ENCODE results near the gene FAM210A. TPM values are rescaled to one million over a fixed set of nuclear protein-coding genes. Genes with fewer than 3 reads are reported as not detected.

Gene FAM210A
- total RNA-seq, 4 donors from 2014 or later, result 13.8 to 31.5 (median 20.4) TPM

DNA sequence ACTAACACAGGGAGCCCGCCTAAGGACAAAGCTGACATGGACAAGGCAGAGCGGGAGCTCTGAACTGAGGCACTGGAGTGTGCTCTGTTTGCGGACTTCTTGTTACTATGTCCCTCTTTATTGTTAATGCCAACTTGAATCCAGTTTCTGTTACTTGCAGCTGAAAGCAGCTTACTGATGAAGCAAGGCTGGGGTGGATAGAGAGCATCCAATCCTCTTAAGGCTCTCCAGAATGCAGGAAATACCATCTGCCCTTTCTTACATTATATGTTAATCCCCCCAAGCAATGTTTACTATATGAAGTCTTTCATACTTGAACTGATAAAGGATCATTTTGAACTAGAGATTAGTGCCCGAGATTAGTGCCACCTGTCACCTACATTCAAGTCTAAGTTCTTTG, 9.4 kb downstream of the FAM210A start:
- Histone ChIP-seq H3K27me3 (no peaks in the 10 kb centered on the region), H3K36me3 (no peaks in the 10 kb centered on the region), H3K4me3 (no peak overlapping the region), H3K4me1 (no peaks in the 10 kb centered on the region), H3K9me3 (no peaks in the 10 kb centered on the region), H3K27ac (no peak overlapping the region)
- no peak for DNase-seq
- intact Hi-C loops (cut with DNase I; ENCODE audit: low total_unique reads), result no loop called here
- TF ChIP-seq POLR2A (IDR thresholded peaks at IDR 0.05), result no peak
- TF ChIP-seq, protein P1, sequence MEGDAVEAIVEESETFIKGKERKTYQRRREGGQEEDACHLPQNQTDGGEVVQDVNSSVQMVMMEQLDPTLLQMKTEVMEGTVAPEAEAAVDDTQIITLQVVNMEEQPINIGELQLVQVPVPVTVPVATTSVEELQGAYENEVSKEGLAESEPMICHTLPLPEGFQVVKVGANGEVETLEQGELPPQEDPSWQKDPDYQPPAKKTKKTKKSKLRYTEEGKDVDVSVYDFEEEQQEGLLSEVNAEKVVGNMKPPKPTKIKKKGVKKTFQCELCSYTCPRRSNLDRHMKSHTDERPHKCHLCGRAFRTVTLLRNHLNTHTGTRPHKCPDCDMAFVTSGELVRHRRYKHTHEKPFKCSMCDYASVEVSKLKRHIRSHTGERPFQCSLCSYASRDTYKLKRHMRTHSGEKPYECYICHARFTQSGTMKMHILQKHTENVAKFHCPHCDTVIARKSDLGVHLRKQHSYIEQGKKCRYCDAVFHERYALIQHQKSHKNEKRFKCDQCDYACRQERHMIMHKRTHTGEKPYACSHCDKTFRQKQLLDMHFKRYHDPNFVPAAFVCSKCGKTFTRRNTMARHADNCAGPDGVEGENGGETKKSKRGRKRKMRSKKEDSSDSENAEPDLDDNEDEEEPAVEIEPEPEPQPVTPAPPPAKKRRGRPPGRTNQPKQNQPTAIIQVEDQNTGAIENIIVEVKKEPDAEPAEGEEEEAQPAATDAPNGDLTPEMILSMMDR (IDR thresholded peaks at IDR 0.05), result no peak

DNA sequence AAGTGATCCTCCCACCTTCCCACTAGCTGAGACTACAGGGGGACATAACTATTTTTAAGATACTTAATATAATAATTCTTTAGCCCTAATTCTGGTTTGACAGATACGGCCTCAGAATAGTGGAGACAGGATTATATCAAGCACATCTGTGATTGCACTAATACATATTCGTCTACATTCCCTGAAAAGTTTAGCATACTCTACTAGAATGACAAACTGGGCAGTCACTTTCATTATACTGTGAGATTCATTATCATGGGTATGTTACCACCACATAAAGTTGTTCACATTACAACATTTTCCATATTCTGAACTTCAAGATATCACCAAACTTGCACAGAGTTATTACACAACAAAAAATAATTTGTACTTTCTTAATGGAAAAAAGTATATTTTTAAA, 11.0 kb downstream of the FAM210A start:
- H3K27ac ChIP-seq, result no peak overlapping the region
- H3K4me1 ChIP-seq, result no peaks in the 10 kb centered on the region
- H3K27me3 ChIP-seq, result no peaks in the 10 kb centered on the region
- intact Hi-C loops (cut with DNase I; ENCODE audit: low total_unique reads), result no loop called here
- no peaks in the 10 kb centered on the region for H3K36me3 ChIP-seq
- DNase-seq, result no peak
- no peaks in the 10 kb centered on the region for H3K9me3 ChIP-seq
- no peak for TF ChIP-seq POLR2A (IDR thresholded peaks at IDR 0.05)
- TF ChIP-seq, protein P1 (IDR thresholded peaks at IDR 0.05), result no peak
- no peak overlapping the region for H3K4me3 ChIP-seq

DNA sequence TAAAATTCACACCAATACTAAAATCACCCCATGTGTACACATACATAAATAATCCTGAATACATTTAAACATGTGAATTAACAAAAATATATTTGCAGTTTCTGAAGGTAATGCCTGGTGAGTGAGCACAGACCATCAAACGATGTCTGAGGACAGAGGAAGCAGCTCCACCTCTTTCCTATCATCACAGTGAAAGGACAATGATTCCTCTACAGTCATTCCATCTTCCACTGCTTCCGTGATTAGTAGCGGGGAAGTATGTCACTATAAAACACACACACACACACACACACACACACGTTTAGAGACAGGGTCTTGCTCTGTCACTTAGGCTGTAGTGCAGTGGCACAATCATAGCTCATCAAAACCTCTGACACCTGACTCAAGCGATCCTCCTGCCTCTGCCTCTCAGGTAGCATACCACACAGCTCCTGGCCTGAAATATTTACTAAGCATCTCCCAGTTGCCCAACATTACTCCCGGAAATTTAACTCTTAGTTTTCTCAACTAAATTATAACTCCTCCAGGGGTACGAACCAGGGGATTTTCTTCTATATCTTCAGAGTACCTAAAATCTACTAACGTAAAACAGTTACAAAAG, 12.8 kb downstream of the FAM210A start:
- TF ChIP-seq, protein P1 (IDR thresholded peaks at IDR 0.05), result no peak
- no peak for TF ChIP-seq POLR2A (IDR thresholded peaks at IDR 0.05)
- intact Hi-C loops (cut with DNase I; ENCODE audit: low total_unique reads), result no loop called here

DNA sequence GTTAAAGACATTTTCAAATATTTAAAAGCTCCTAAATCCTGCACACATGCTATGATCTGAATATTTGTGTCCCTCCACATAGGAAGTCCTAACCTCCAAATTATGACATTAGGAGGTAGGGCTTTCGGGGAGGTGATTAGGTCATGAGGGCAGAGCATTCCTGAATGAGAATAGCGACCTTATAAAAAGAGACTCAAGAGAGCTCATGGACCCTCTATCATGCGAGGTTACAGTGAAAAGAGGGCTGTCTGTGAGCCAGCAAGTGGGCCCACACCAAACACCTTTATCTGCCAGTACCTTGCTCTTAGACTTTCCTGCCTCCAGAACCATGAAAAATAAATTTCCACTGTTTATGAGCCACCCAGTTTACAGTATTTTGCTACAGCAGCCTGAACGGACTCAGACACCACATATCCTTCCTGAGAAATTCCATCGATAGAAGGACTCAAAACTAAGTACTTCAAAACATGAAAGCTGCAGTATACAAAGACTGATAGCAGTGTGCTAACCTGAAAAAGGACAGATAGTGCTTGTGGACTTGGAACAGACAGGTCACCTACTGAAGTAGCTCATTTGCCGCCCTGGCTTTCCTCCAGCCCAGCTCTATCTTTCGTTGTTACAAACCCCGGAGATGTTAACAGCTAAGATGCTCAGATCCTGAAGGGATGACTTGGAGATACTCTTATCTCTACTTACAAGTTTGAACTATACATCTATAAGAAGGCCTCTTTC, 13.8 kb downstream of the FAM210A start:
- intact Hi-C loops (cut with DNase I; ENCODE audit: low total_unique reads), result no loop called here
- no peaks in the 10 kb centered on the region for H3K27me3 ChIP-seq
- no peaks in the 10 kb centered on the region for H3K9me3 ChIP-seq
- no peaks in the 10 kb centered on the region for H3K36me3 ChIP-seq
- no peaks in the 10 kb centered on the region for H3K4me1 ChIP-seq
- H3K4me3 ChIP-seq, result no peak overlapping the region
- DNase-seq, result no peak
- H3K27ac ChIP-seq, result no peak overlapping the region
- TF ChIP-seq POLR2A (IDR thresholded peaks at IDR 0.05), result no peak
- TF ChIP-seq, protein P1 (IDR thresholded peaks at IDR 0.05), result no peak

More for the DNA sequence above, 12.8 kb downstream of the FAM210A start:
- Histone ChIP-seq H3K27ac (no peak overlapping the region), H3K27me3 (no peaks in the 10 kb centered on the region), H3K9me3 (no peaks in the 10 kb centered on the region), H3K4me3 (no peak overlapping the region), H3K36me3 (no peaks in the 10 kb centered on the region), H3K4me1 (no peaks in the 10 kb centered on the region)
- DNase-seq, result no peak

DNA sequence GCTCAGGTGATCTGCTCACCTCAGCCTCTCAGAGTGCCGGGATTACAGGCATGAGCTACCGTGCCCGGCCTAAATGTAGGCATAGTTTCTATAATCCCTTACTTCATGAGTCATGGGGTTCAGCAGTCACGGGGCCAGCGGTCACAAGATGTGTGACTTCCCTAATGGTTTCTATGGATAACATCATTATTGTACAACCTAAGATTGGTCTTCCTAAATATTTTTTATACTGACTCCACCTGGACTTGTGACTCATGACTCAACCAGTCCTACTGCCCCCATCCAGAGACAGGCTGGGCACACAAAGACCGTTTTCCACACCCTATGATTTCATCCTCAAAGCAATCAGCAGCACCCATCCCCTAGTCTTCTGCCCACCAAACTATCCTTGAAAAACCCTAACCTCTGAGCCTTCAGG, 15.9 kb downstream of the FAM210A start:
- Histone ChIP-seq H3K36me3 (no peaks in the 10 kb centered on the region), H3K27ac (no peak overlapping the region), H3K27me3 (no peaks in the 10 kb centered on the region), H3K9me3 (no peaks in the 10 kb centered on the region), H3K4me1 (no peaks in the 10 kb centered on the region), H3K4me3 (no peak overlapping the region)
- TF ChIP-seq POLR2A (IDR thresholded peaks at IDR 0.05), result no peak
- TF ChIP-seq, protein P1 (IDR thresholded peaks at IDR 0.05), result no peak
- intact Hi-C loops (cut with DNase I; ENCODE audit: low total_unique reads), result no loop called here
- no peak for DNase-seq

Measured in uterus (tissue), 4 donors.